Fibroblast of mammary gland (primary cell): ENCODE data around the gene RARA.

Experiments used
- DNase-seq: peaks from one replicate; pipeline ENCODE4 v3.0.0-alpha.2; 2010; ENCODE audit warnings: low read depth
- H3K4me3 ChIP-seq: 2 replicates; pipeline ENCODE4 v1.5.1; 2011; ENCODE audit warnings: low read depth, mild to moderate bottlenecking, low read length, moderate library complexity; ENCODE audit not compliant: control insufficient read depth
- CTCF ChIP-seq: conservative IDR thresholded peaks from 2 replicates; pipeline ENCODE4 v1.5.1; 2011; ENCODE audit warnings: low read depth, low read length, inconsistent platforms; ENCODE audit not compliant: control insufficient read depth, insufficient read depth

The RARA gene

GRCh38 chr17:40287159-40287493 is 21.9 kb upstream of the RARA start:
- no peak for DNase-seq
- no peak overlapping the region for H3K4me3 ChIP-seq
- no peak for TF ChIP-seq CTCF

GRCh38 chr17:40287494-40288369 is 21.2 kb upstream of the RARA start, which contains the start of gene CDC6:
CDC6 (plus strand) TSS chr17:40287879; CDS start chr17:40289421, 1,542 bp downstream.
- H3K4me3 ChIP-seq, result peak within 1 kb of the TSS; percentile 94
- DNase-seq, result peak; percentile 99
- no peak for TF ChIP-seq CTCF

GRCh38 chr17:40290629-40291280 is 18.2 kb upstream of the RARA start:
- H3K4me3 ChIP-seq, result no peak overlapping the region
- TF ChIP-seq CTCF, result peak; percentile 80
- DNase-seq, result peak; percentile 93

- no peak overlapping the region for H3K4me3 ChIP-seq
- DNase-seq, result no peak
- no peak for TF ChIP-seq CTCF
These were observed 17.7 kb upstream of the RARA start for GRCh38 chr17:40291281-40291664.

- peak; percentile 57 for DNase-seq
- no peak overlapping the region for H3K4me3 ChIP-seq
- TF ChIP-seq CTCF, result no peak
These were observed 15.6 kb upstream of the RARA start for GRCh38 chr17:40293363-40293762.

- no peak for TF ChIP-seq CTCF
- DNase-seq, result no peak
- H3K4me3 ChIP-seq, result no peak overlapping the region
These were observed 13.2 kb upstream of the RARA start for GRCh38 chr17:40295488-40296436.
